Stomach smooth muscle (tissue), 2 donors: ENCODE measurements around the gene CHD1.
A peak's percentile ranks its signal among the peaks of the same experiment; 100 is the strongest.

Experiments used
- H3K27ac ChIP-seq: one replicate; pipeline ENCODE4 v1.7.0; 2013; ENCODE audit warnings: mild to moderate bottlenecking, low read length, inconsistent platforms
- H3K27me3 ChIP-seq, 2 donors: one replicate each; pipeline ENCODE4 v1.7.0; 2013; ENCODE audit warnings: low read length in 2 of 2; ENCODE audit not compliant: insufficient read depth in 2 of 2, control insufficient read depth in 1 of 2
- H3K36me3 ChIP-seq, 2 donors: one replicate each; pipeline ENCODE4 v1.7.0; 2013; ENCODE audit warnings: low read length in 2 of 2; ENCODE audit not compliant: control insufficient read depth in 2 of 2, insufficient read depth in 2 of 2
- H3K4me1 ChIP-seq: one replicate; pipeline ENCODE4 v1.7.0; 2013; ENCODE audit warnings: low read length; ENCODE audit not compliant: control insufficient read depth, insufficient read depth
- H3K4me3 ChIP-seq, 2 donors: one replicate each; pipeline ENCODE4 v1.7.0; 2013; ENCODE audit warnings: low read length in 2 of 2
- H3K9ac ChIP-seq, 2 donors: one replicate each; pipeline ENCODE4 v1.7.0; 2013; ENCODE audit warnings: low read length in 2 of 2, mild to moderate bottlenecking in 1 of 2
- H3K9me3 ChIP-seq, 2 donors: one replicate each; pipeline ENCODE4 v1.7.0; 2013; ENCODE audit warnings: low read length in 2 of 2; ENCODE audit not compliant: control insufficient read depth in 2 of 2
- donor health status: healthy.
- donor health status: Pancreatic carcinoma.

CHD1 gene

GRCh38 chr5:98935206-98935605 lies 6.4 kb upstream of the CHD1 start:
- Histone ChIP-seq H3K9me3 (no peaks in the 10 kb centered on the region), H3K9ac (no peak overlapping the region), H3K36me3 (no peaks in the 10 kb centered on the region), H3K27me3 (no peaks in the 10 kb centered on the region), H3K4me1 (peaks cover 7% of the 10 kb centered on the region), H3K27ac (no peak overlapping the region), H3K4me3 (no peak overlapping the region)

- peaks cover 7% of the 10 kb centered on the region for H3K4me1 ChIP-seq
- no peak overlapping the region for H3K27ac ChIP-seq
- H3K4me3 ChIP-seq = no peak overlapping the region
- no peaks in the 10 kb centered on the region for H3K36me3 ChIP-seq
- no peak overlapping the region for H3K9ac ChIP-seq
- H3K27me3 ChIP-seq = no peaks in the 10 kb centered on the region
- H3K9me3 ChIP-seq = no peaks in the 10 kb centered on the region
These were observed 5.7 kb upstream of the CHD1 start for GRCh38 chr5:98934546-98934945.

GRCh38 chr5:98933445-98934072 lies 4.8 kb upstream of the CHD1 start:
- no peak overlapping the region for H3K27ac ChIP-seq
- no peaks in the 10 kb centered on the region for H3K9me3 ChIP-seq
- H3K9ac ChIP-seq = no peak overlapping the region
- H3K4me3 ChIP-seq = no peak overlapping the region
- H3K4me1 ChIP-seq = peaks cover 3% of the 10 kb centered on the region
- H3K27me3 ChIP-seq = no peaks in the 10 kb centered on the region
- no peaks in the 10 kb centered on the region for H3K36me3 ChIP-seq

GRCh38 chr5:98930972-98931762 lies 2.4 kb upstream of the CHD1 start:
- no peak overlapping the region for H3K27ac ChIP-seq
- no peaks in the 10 kb centered on the region for H3K4me1 ChIP-seq
- H3K27me3 ChIP-seq = no peaks in the 10 kb centered on the region
- H3K9me3 ChIP-seq = no peaks in the 10 kb centered on the region
- H3K4me3 ChIP-seq = no peak overlapping the region
- H3K36me3 ChIP-seq = no peaks in the 10 kb centered on the region
- no peak overlapping the region for H3K9ac ChIP-seq

- peak overlapping the region; percentile 100 for H3K9ac ChIP-seq
- H3K27ac ChIP-seq = peak overlapping the region; percentile 100
- no peaks in the 10 kb centered on the region for H3K9me3 ChIP-seq
- H3K4me1 ChIP-seq = no peaks in the 10 kb centered on the region
- H3K4me3 ChIP-seq = peak overlapping the region; percentile 91 to 92
- no peaks in the 10 kb centered on the region for H3K27me3 ChIP-seq
- peaks cover 0 to 3% of the 10 kb centered on the region in 2 donors for H3K36me3 ChIP-seq
These were observed 997 bp upstream of the CHD1 start for GRCh38 chr5:98929710-98930298.

GRCh38 chr5:98927989-98928872 lies 576 bp downstream of the CHD1 start:
- H3K27me3 ChIP-seq = no peaks in the 10 kb centered on the region
- H3K9me3 ChIP-seq = no peaks in the 10 kb centered on the region
- H3K9ac ChIP-seq = peak overlapping the region; percentile 77 to 83
- H3K27ac ChIP-seq = peak overlapping the region; percentile 100
- H3K4me3 ChIP-seq = peak overlapping the region; percentile 82 to 86
- peaks cover 4 to 9% of the 10 kb centered on the region in 2 donors for H3K36me3 ChIP-seq
- no peaks in the 10 kb centered on the region for H3K4me1 ChIP-seq

- peaks cover 4 to 9% of the 10 kb centered on the region in 2 donors for H3K36me3 ChIP-seq
- H3K27me3 ChIP-seq = no peaks in the 10 kb centered on the region
- H3K27ac ChIP-seq = peak overlapping the region; percentile 100
- peak overlapping the region; percentile 82 to 86 for H3K4me3 ChIP-seq
- H3K9ac ChIP-seq = peak overlapping the region; percentile 77 to 83
- no peaks in the 10 kb centered on the region for H3K9me3 ChIP-seq
- H3K4me1 ChIP-seq = no peaks in the 10 kb centered on the region
These were observed 1.4 kb downstream of the CHD1 start for GRCh38 chr5:98927242-98927988.

- Histone ChIP-seq H3K9ac (no peak overlapping the region), H3K27ac (no peak overlapping the region), H3K4me1 (no peaks in the 10 kb centered on the region), H3K9me3 (no peaks in the 10 kb centered on the region), H3K27me3 (no peaks in the 10 kb centered on the region), H3K36me3 (peaks cover 4 to 11% of the 10 kb centered on the region in 2 donors), H3K4me3 (no peak overlapping the region)
These were observed 4.8 kb downstream of the CHD1 start for GRCh38 chr5:98923966-98924365.

GRCh38 chr5:98921947-98922505 lies 6.8 kb downstream of the CHD1 start:
- Histone ChIP-seq H3K27me3 (no peaks in the 10 kb centered on the region), H3K4me3 (no peak overlapping the region), H3K9ac (no peak overlapping the region), H3K36me3 (peaks cover 6 to 11% of the 10 kb centered on the region in 2 donors), H3K9me3 (no peaks in the 10 kb centered on the region), H3K27ac (no peak overlapping the region), H3K4me1 (no peaks in the 10 kb centered on the region)
